GM10248 (cell line): ENCODE measurements around the gene ODC1.

ENCODE experiments used
- CTCF ChIA-PET: fragments of 300-600 bp; sonication (Branson Sonifier 250); formaldehyde crosslinking; extraction: SDS; loops from one replicate; lab custom pipeline; 2021; ENCODE audit warnings: antibody characterized with exemption; lab: Yijun Ruan, JAX
- POLR2A ChIA-PET: fragments of 350-650 bp; sonication (Branson Sonifier 250); formaldehyde crosslinking; extraction: SDS; loops from one replicate; lab custom pipeline; 2020; ENCODE audit warnings: antibody characterized with exemption; lab: Yijun Ruan, JAX
- DNase-seq: peaks from one replicate; pipeline ENCODE4 v3.0.0; 2012; ENCODE audit errors: extremely low spot score
- CTCF ChIP-seq: IDR thresholded peaks from 2 replicates; pipeline ENCODE4 v1.5.1; 2012; ENCODE audit warnings: mild to moderate bottlenecking, low read depth; ENCODE audit errors: extremely low read depth, missing control alignments, control extremely low read depth

Gene ODC1

GRCh38 chr2:10478916-10479315 lies 30.8 kb upstream of the ODC1 start:
- TF ChIP-seq CTCF: no peak
- ChIA-PET POLR2A (no interaction called here), CTCF (no interaction called here)
- no peak for DNase-seq

GRCh38 chr2:10478298-10478625 lies 30.1 kb upstream of the ODC1 start:
- ChIA-PET CTCF (no interaction called here), POLR2A (no interaction called here)
- DNase-seq: no peak
- no peak for TF ChIP-seq CTCF

GRCh38 chr2:10477443-10478297 lies 29.5 kb upstream of the ODC1 start:
- no peak for TF ChIP-seq CTCF

GRCh38 chr2:10476723-10477442 lies 28.8 kb upstream of the ODC1 start:
- CTCF ChIA-PET: no interaction called here
- DNase-seq: no peak
- POLR2A ChIA-PET: no interaction called here
- TF ChIP-seq CTCF: no peak

More at GRCh38 chr2:10477443-10478297, 29.5 kb upstream of the ODC1 start:
- no peak for DNase-seq
- CTCF ChIA-PET: no interaction called here
- POLR2A ChIA-PET: no interaction called here

- POLR2A ChIA-PET: no interaction called here
- CTCF ChIA-PET: no interaction called here
- no peak for DNase-seq
- TF ChIP-seq CTCF: no peak
These were observed 27.9 kb upstream of the ODC1 start for GRCh38 chr2:10475811-10476660.

- CTCF ChIA-PET: no interaction called here
- DNase-seq: no peak
- TF ChIP-seq CTCF: no peak
- POLR2A ChIA-PET: no interaction called here
These were observed 27.1 kb upstream of the ODC1 start for GRCh38 chr2:10475221-10475722.
